Activated naive CD8-positive, alpha-beta T cell (primary cell): ENCODE results near the gene ARMC5.

Experiments used
- H3K27ac Mint-ChIP-seq: one replicate; pipeline ENCODE4 v1.8.0; 2021; ENCODE audit warnings: mixed read lengths
- H3K27me3 Mint-ChIP-seq: one replicate; pipeline ENCODE4 v1.8.0; 2021; ENCODE audit warnings: mixed read lengths
- H3K36me3 Mint-ChIP-seq: one replicate; pipeline ENCODE4 v1.8.0; 2021; ENCODE audit warnings: mixed read lengths
- H3K4me1 Mint-ChIP-seq: one replicate; pipeline ENCODE4 v1.8.0; 2021; ENCODE audit warnings: low read depth, mixed read lengths
- H3K4me3 Mint-ChIP-seq: one replicate; pipeline ENCODE4 v1.8.0; 2021; ENCODE audit warnings: mild to moderate bottlenecking, mixed read lengths
- H3K9me3 Mint-ChIP-seq: one replicate; pipeline ENCODE4 v1.8.0; 2021; ENCODE audit warnings: low read depth, mixed read lengths

ARMC5 gene

DNA sequence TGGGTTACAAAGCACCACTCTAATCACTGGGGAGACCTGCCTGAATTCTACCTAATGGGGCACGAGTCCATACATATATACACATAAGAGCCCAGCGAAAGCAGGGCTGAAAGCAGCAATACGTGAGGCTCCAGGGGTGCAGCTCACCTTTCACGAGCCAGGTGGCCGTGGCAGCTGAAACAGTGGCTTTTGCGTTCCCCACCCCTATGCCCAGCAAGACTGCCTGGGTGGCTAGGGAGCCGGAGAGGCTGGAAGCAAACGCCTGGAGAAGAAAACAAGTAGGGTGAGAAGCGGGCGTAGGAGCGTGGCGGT, 48.3 kb downstream of the ARMC5 start:
- Mint-ChIP-seq H3K4me3 (peak overlapping the region; percentile 95), H3K27me3 (no peaks in the 10 kb centered on the region), H3K9me3 (no peaks in the 10 kb centered on the region), H3K36me3 (no peaks in the 10 kb centered on the region), H3K4me1 (peaks cover 43% of the 10 kb centered on the region), H3K27ac (peak overlapping the region; percentile 97)

DNA sequence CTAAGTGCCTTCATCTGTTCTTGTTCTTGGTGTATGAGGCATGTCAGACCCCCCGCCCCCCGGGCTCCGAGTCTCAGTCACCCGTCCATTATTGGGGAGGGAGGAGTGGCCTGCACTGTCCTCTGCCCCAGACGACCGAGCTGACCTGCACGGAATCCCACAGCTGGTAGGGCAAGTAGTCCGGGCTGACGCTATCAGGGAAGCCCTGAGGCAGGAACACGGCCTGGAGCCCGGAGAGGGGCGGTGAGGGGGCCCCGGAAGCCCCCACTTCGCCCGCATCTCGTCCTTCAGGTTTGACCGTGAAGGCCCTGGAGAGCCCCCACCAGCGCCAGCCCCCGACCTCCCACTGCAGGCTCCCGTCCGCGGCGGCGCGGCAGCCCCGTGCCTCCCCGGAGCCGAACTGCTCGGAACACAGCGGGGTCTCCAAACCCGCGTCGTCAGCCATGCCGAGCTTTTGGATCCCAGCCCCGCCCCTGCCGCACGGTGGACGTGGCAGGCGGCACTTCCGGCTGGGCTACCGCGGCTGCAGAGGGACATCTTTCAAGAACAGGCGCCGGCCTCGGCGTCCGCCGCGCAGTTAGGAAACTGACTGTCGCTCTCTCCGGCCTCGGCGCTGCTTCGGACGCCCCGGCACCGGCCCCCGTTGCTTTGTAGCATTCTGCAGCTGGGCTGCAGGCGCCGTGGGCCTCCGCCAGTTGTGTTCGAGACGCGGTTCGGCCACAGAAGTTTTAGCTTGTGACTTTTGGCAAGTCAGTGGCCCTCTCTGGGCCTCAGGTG, 48.8 kb downstream of the ARMC5 start, which contains the start of gene RUSF1:
TSS of gene RUSF1 (minus strand) at position 463 of the 777 bp plus-strand sequence. CDS start at position 445, 18 bp downstream.
- peak within 1 kb of the TSS; percentile 97 for H3K27ac Mint-ChIP-seq
- H3K4me3 Mint-ChIP-seq, result peak within 1 kb of the TSS; percentile 95
- no peaks in the 10 kb centered on the region for H3K27me3 Mint-ChIP-seq
- H3K36me3 Mint-ChIP-seq, result no peaks in the 10 kb centered on the region
- no peaks in the 10 kb centered on the region for H3K9me3 Mint-ChIP-seq
- H3K4me1 Mint-ChIP-seq, result peaks cover 43% of the 10 kb centered on the region

DNA sequence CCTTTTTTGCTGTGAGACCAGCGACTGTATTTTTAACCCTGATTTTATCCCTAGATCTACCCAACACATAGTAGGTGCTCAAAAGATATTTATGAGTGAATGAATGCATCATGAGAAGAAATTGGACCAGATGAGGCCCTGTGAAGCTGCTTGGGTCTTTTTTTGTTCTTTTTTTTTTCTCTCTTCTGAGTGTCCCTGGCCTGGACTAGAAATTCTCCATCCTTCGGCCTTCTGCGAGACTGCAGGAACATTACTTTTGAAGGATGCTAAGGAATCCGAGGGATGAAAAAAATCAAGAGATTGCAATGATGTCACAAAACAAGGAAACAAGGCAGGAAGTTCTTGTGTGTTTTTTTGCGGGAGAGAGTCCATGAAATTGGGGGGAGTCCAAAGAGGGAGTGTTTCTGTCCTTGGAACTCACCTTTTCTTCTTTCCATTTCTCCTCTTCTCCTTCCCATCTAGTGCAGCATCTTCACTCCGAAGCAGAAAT, 49.5 kb downstream of the ARMC5 start:
- Mint-ChIP-seq H3K4me3 (peak overlapping the region; percentile 95), H3K27me3 (no peaks in the 10 kb centered on the region), H3K4me1 (peaks cover 43% of the 10 kb centered on the region), H3K27ac (peak overlapping the region; percentile 97), H3K36me3 (no peaks in the 10 kb centered on the region), H3K9me3 (no peaks in the 10 kb centered on the region)

DNA sequence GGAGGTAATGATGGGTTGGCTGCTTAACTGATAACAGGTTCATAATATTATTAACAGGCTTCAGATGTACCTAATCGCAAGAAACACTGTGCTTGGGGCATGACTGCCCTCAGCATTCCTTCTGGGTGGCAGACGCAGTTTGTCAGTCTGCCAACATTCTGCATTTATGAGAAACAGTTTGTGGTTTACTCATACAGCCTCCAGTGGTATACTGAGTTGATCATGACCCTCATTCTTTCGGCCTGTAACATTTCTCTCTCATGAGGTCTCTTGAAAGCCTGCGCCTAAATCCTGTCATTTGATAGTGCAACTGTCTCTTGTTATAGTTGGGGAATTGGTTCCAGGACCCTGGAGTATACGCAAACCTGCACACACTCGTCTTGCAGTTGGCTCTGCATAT, 53.8 kb downstream of the ARMC5 start:
- Mint-ChIP-seq H3K27me3 (no peaks in the 10 kb centered on the region), H3K9me3 (no peaks in the 10 kb centered on the region), H3K4me1 (peaks cover 17% of the 10 kb centered on the region), H3K27ac (no peak overlapping the region), H3K36me3 (no peaks in the 10 kb centered on the region), H3K4me3 (no peak overlapping the region)

DNA sequence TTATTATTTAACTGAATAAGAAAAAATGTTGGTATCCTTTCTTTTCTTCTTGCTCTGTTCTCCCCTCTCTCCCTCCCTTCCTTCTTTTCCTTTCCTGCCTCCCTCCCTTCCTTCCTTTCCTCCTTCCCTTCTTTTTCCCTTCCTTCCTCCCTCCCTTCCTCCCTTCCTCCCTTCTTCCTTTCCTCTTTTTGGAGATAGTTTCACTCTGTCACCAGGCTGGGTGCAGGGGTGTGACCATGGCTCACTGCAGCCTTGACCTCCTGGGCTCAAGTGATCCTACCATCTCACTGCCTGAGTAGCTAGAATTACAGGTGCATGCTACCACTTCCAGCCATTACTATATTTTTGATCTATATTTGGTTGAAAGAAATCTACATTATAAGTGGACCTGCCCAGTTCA, 54.6 kb downstream of the ARMC5 start:
- no peaks in the 10 kb centered on the region for H3K27me3 Mint-ChIP-seq
- no peaks in the 10 kb centered on the region for H3K9me3 Mint-ChIP-seq
- H3K36me3 Mint-ChIP-seq, result no peaks in the 10 kb centered on the region
- no peak overlapping the region for H3K27ac Mint-ChIP-seq
- H3K4me1 Mint-ChIP-seq, result peaks cover 12% of the 10 kb centered on the region
- H3K4me3 Mint-ChIP-seq, result no peak overlapping the region
